HL-60 (cell line): ENCODE data around the gene TSEN2.

Experiments used
- CTCF ChIP-seq: IDR thresholded peaks from one replicate; pipeline ENCODE4 v1.5.1; 2011; ENCODE audit warnings: low read length, control low read depth, inconsistent platforms; ENCODE audit not compliant: insufficient read depth
- POLR2AphosphoS5 ChIP-seq: IDR thresholded peaks from 2 replicates; pipeline ENCODE4 v1.6.1; 2012; ENCODE audit warnings: low read depth

GRCh38 chr3:12484198-12484982, at the start of gene TSEN2:
- TF ChIP-seq POLR2AphosphoS5 (peak; percentile 83), CTCF (no peak)
